Heart left ventricle (tissue), 16 donors: Measurements from ENCODE around the gene ANKRD63. TPM values are rescaled to one million over a fixed set of nuclear protein-coding genes. Genes with fewer than 3 reads are reported as not detected.

Source experiments
- ATAC-seq, 4 donors: fragments of 200-7000 bp; cut with Tn5 transposase; one replicate each; pipeline ENCODE4 v1.9.1; 2020 to 2022; ENCODE audit warnings: moderate library complexity in 4 of 4, mild to moderate bottlenecking in 3 of 4, moderate number of reproducible peaks in 1 of 4
- DNase-seq, 5 donors: peaks; one replicate each; pipeline ENCODE4 v3.0.0-alpha.2; 2020
- H3K27ac ChIP-seq, 12 donors: fragments of 200-600 bp; sonication (generic) in 4 of 12; one replicate each; pipeline versions ENCODE4 v1.5.0 to v1.8.0; 2016 to 2022; ENCODE audit warnings: mild to moderate bottlenecking in 2 of 12
- H3K27me3 ChIP-seq, 9 donors: fragments of 200-600 bp; sonication (generic) in 2 of 9; one replicate each; pipeline versions ENCODE4 v1.5.1 to v1.8.0; 2016 to 2022; ENCODE audit warnings: mild to moderate bottlenecking in 3 of 9
- H3K36me3 ChIP-seq, 9 donors: fragments of 200-600 bp; sonication (generic) in 2 of 9; one replicate each; pipeline versions ENCODE4 v1.5.0 to v1.8.0; 2018 to 2022; ENCODE audit warnings: mild to moderate bottlenecking in 2 of 9
- H3K4me1 ChIP-seq, 12 donors: fragments of 200-600 bp; sonication (generic) in 4 of 12; one replicate each; pipeline versions ENCODE4 v1.5.0 to v1.8.0; 2016 to 2022; ENCODE audit warnings: mild to moderate bottlenecking in 3 of 12
- H3K4me3 ChIP-seq, 12 donors: fragments of 200-600 bp; sonication (generic) in 4 of 12; one replicate each; pipeline versions ENCODE4 v1.5.0 to v1.8.0; 2017 to 2022; ENCODE audit warnings: mild to moderate bottlenecking in 9 of 12, moderate library complexity in 4 of 12
- H3K9me3 ChIP-seq, 12 donors: fragments of 200-600 bp; sonication (generic) in 4 of 12; one replicate each; pipeline versions ENCODE4 v1.5.0 to v1.8.0; 2016 to 2022; ENCODE audit warnings: mild to moderate bottlenecking in 1 of 12
- POLR2A ChIP-seq, 2 donors: fragments of 450-650 bp; IDR thresholded peaks; one replicate each; pipeline ENCODE4 v1.6.1; 2017; ENCODE audit warnings: antibody characterized with exemption in 2 of 2, mild to moderate bottlenecking in 2 of 2, moderate library complexity in 2 of 2
- WGBS, 4 donors: extraction: QIAGEN DNeasy Blood & Tissue Kit in 2 of 4; methylation state at CpG; one replicate each; pipeline versions ENCODE4 v1.1.5 to v1.1.7; 2013 to 2018; 5-methylcytosine and 5-hydroxymethylcytosine counted together
- intact Hi-C, 10 donors: fragments of 100-400 bp; cut with DNase I; formaldehyde crosslinking; loops; one replicate each; pipeline versions ENCODE4 v1.11.1 to v1.14.2; 2022
- polyA plus RNA-seq, 2 donors: library from polyadenylated mRNA; stranded (reverse); fragments of 200-250 nt; gene quantifications; one replicate each; pipeline ENCODE4 v1.2.3, GENCODE V29; 2013
- total RNA-seq, 9 donors: library from RNA; depleted of rRNA in 2 of 9; stranded (reverse); fragments of >200 nt in 2 of 9; fragmentation: NEBNext Ultra II Directional in 3 of 9; extraction: Animal tissue kit (Norgen Biotek cat#: 25700) in 3 of 9; gene quantifications; one replicate each; pipeline versions ENCODE4 v1.1.0 to v1.2.4, GENCODE V29; 2016 to 2023
- TF ChIP-seq, protein P1 (sequence below), 12 donors: fragments of 200-600 bp; sonication (generic) in 4 of 12; IDR thresholded peaks; one replicate each; pipeline versions ENCODE4 v1.5.0 to v1.8.0; 2018 to 2022; ENCODE audit warnings: antibody characterized with exemption in 12 of 12, mild to moderate bottlenecking in 5 of 12
- donor health status: ischemic (EF 13 %, LVEDD 7.1; RV severe dilation, severe dysfunction).
- donor health status: healthy with polysubstance abuse.
- donor health status: DM: no; HTN: yes; CAD: no.
- donor health status: DM: no; HTN: no; CAD: no.
- donor health status: ischemic (EF 25% LVEDD 6.9; RV normal size, moderate dysfunction).
- donor health status: ischemic (EF 25% LVEDD 5.7; RV mildly dilated, moderate dysfunction).
- donor health status: healthy.
- donor health status: DM: yes; HTN: yes; CAD: no.
- donor health status: ischemic (EF 35%, LVEDD 5.7; RV mildly dilated, moderate dysfunction).
- donor health status: nonischemic (EF 11% LVEDD 7.7; RV severe dilation, severe dysfunction).
- donor health status: DM: yes; HTN: yes; CAD: no.
- donor health status: PGD.
- donor health status: ischemic (EF 29% LVEDD 5.4; RV normal size, mild dysfunction).
- donor health status: nonischemic (EF 23%, LVEDD 6.1; RV moderate dilation, normal function).

The ANKRD63 gene
- total and polyA plus RNA-seq, 11 donors, result 0.27 to 0.57 (median 0.45) TPM; not detected in 6

DNA sequence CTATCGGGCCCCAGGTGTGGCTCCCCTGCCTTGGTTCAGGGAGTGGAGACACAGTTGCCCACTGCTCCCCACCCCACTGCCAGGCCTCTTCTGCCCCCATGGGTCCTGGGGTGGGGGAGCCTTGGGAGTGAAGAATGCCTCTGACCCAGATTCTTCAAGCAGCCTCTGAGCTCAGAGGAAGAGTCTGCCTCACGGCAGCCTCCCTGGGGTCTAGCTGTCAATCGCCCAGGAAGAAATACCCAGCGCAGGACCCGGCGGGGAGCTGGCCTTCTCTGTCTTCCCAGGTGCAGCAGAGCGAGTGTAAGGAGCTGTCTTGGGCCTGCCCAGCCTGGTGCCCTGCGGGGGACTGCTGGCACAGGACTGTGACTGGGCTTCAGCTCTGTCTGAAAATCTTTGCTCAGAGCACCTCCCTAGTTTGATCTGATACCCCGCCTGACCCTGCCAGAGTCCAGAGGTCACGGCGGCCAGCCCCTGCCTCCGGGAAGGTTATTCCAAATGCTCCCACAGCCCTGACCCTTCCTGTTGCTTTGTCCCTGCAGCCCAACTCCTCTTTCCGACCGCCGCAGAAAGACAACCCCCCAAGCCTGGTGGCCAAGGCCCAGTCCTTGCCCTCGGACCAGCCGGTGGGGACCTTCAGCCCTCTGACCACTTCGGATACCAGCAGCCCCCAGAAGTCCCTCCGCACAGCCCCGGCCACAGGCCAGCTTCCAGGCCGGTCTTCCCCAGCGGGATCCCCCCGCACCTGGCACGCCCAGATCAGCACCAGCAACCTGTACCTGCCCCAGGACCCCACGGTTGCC lies 11.0 kb downstream of the ANKRD63 start:
- no peak for DNase-seq
- WGBS, 4 donors, result 86 to 91% (median 88%) methylated on average over 8 to 25 of the region's 25 CpGs

DNA sequence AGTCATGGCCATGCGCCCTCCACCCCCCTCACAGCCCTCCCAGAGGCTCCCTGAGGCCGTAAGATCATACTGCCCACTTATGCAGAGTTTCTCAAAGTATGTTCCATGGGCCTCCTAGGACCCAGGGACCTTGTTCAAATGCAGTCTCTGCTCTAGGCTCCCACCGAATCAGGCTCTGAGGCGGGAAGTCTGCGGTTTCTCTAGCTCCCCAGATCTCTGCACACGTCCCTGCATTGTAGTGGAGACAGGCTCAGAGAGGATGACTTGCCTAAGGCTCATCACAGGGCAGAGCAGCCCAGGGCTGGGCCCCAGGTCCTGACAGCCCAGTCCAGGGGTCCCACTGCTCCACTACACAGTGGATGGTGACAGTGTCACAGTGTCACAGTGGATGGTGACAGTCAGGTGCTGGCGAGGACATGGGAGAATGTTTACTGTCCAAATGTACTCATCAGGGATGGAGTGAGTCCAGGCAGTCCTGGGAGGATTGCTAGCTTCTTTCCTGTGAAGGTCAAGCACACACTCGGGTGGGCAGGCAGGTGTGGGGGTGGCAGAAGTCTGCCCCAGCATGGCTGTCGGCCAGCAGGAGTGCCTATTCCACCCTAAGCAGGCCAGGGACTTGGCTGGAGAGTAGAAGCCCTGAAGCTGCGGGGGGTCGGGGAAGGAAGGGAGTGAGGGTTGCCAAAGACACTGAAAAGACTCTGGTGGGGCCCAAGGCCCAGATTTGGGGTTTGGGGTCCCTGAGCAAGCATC lies 12.4 kb downstream of the ANKRD63 start:
- no peaks in the 10 kb centered on the region for H3K27me3 ChIP-seq
- no peaks in the 10 kb centered on the region for H3K9me3 ChIP-seq
- peaks cover 0 to 6% (median 0%) of the 10 kb centered on the region in 12 donors for H3K4me1 ChIP-seq
- 77 to 85% (median 81%) methylated on average over 11 of the region's 11 CpGs for WGBS, 4 donors
- intact Hi-C loops, result loop anchor here in 5 of 10 donors (5.0 to 10.0 kb wide), 4 partner anchors 156 to 486 kb away; partner anchors contain the start of gene FSIP1 (in 2 of the 5)
- ATAC-seq, result no peak
- H3K4me3 ChIP-seq, result no peak overlapping the region
- no peaks in the 10 kb centered on the region for H3K36me3 ChIP-seq
- no peak for DNase-seq
- TF ChIP-seq POLR2A (IDR thresholded peaks at IDR 0.05), result no peak
- TF ChIP-seq, protein P1, sequence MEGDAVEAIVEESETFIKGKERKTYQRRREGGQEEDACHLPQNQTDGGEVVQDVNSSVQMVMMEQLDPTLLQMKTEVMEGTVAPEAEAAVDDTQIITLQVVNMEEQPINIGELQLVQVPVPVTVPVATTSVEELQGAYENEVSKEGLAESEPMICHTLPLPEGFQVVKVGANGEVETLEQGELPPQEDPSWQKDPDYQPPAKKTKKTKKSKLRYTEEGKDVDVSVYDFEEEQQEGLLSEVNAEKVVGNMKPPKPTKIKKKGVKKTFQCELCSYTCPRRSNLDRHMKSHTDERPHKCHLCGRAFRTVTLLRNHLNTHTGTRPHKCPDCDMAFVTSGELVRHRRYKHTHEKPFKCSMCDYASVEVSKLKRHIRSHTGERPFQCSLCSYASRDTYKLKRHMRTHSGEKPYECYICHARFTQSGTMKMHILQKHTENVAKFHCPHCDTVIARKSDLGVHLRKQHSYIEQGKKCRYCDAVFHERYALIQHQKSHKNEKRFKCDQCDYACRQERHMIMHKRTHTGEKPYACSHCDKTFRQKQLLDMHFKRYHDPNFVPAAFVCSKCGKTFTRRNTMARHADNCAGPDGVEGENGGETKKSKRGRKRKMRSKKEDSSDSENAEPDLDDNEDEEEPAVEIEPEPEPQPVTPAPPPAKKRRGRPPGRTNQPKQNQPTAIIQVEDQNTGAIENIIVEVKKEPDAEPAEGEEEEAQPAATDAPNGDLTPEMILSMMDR (IDR thresholded peaks at IDR 0.05), result no peak
- no peak overlapping the region for H3K27ac ChIP-seq

More for the DNA sequence above, 11.0 kb downstream of the ANKRD63 start:
- Histone ChIP-seq H3K4me1 (peaks cover 0 to 14% (median 0%) of the 10 kb centered on the region in 12 donors), H3K27ac (no peak overlapping the region), H3K36me3 (no peaks in the 10 kb centered on the region), H3K9me3 (no peaks in the 10 kb centered on the region), H3K4me3 (no peak overlapping the region), H3K27me3 (no peaks in the 10 kb centered on the region)
- TF ChIP-seq POLR2A (IDR thresholded peaks at IDR 0.05), result no peak
- TF ChIP-seq, protein P1 (IDR thresholded peaks at IDR 0.05), result no peak
- ATAC-seq, result no peak
- intact Hi-C loops, result loop anchor here in 5 of 10 donors (5.0 to 10.0 kb wide), 4 partner anchors 157 to 487 kb away; partner anchors contain the start of gene FSIP1 (in 2 of the 5)

DNA sequence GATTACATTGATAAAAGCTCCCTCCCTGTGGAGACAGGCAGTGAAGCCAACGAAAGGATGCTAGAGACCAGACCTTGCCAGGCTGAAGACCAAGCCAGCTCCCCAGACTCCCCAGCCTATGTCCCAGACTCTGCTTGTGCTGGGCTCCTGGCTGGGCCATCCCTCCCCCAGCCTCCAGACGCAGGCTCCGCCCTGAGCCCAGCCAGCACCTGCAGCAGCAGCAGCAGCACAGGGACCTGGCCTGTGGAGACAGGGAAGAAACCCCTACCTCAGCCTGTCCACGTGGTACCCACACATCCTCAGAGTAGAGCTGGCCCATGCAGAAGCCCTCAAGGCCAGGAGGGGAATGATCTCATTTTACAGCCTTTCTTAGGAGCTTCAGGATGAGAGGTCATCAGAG lies 13.3 kb downstream of the ANKRD63 start:
- H3K9me3 ChIP-seq, result no peaks in the 10 kb centered on the region
- H3K27me3 ChIP-seq, result no peaks in the 10 kb centered on the region
- no peak for TF ChIP-seq POLR2A (IDR thresholded peaks at IDR 0.05)
- TF ChIP-seq, protein P1 (IDR thresholded peaks at IDR 0.05), result no peak
- H3K4me1 ChIP-seq, result no peaks in the 10 kb centered on the region
- ATAC-seq (no peak), DNase-seq (no peak)
- WGBS, 4 donors, result 72 to 85% (median 81%) methylated on average over 4 of the region's 4 CpGs
- H3K36me3 ChIP-seq, result no peaks in the 10 kb centered on the region
- H3K27ac ChIP-seq, result no peak overlapping the region
- H3K4me3 ChIP-seq, result no peak overlapping the region
- intact Hi-C loops, result loop anchor here in 5 of 10 donors (5.0 to 10.0 kb wide), 4 partner anchors 155 to 485 kb away; partner anchors contain the start of gene FSIP1 (in 2 of the 5)

DNA sequence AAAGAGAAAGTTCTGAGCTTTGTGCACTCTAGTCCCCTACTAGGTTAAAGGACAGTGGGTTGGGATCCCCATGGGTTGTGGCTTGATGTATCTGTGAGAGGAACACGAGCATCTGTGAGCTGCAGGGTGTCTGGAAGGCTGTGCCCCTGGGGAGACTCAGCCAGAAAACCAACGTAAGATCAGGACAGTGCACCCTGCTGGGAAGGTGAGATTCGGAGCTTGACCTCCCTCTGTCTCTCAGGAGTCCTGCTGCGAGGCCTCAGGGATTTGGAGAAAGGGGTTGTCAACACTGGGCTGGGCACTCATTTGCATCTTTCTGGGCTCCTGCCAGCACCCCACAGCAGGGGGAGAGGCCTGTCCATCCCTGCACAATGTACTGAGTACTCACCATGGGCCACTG lies 15.2 kb downstream of the ANKRD63 start:
- H3K9me3 ChIP-seq, result no peaks in the 10 kb centered on the region
- TF ChIP-seq, protein P1 (IDR thresholded peaks at IDR 0.05), result no peak
- no peak for TF ChIP-seq POLR2A (IDR thresholded peaks at IDR 0.05)
- no peak for ATAC-seq
- no peaks in the 10 kb centered on the region for H3K36me3 ChIP-seq
- H3K27me3 ChIP-seq, result no peaks in the 10 kb centered on the region
- intact Hi-C loops, result no loop called here
- no peak overlapping the region for H3K4me3 ChIP-seq
- H3K27ac ChIP-seq, result no peak overlapping the region
- DNase-seq, result no peak
- H3K4me1 ChIP-seq, result no peaks in the 10 kb centered on the region
- WGBS, 4 donors, result 80 to 93% (median 83%) methylated on average over 4 of the region's 4 CpGs
